GM12875 (cell line): Measurements from ENCODE around the gene RSRC2.

ENCODE experiments used
- H3K4me3 ChIP-seq: one replicate; pipeline ENCODE4 v1.5.1; 2011; ENCODE audit warnings: low read depth, low read length, control low read depth
- CTCF ChIP-seq: IDR thresholded peaks from 2 replicates; pipeline ENCODE4 v1.5.1; 2011; ENCODE audit warnings: low read depth, mild to moderate bottlenecking, control low read depth, inconsistent platforms, low read length, moderate library complexity, borderline replicate concordance; ENCODE audit not compliant: insufficient read depth

RSRC2 gene

GRCh38 chr12:122460641-122461040 is 66.1 kb downstream of the RSRC2 start:
- H3K4me3 ChIP-seq = no peak overlapping the region
- no peak for TF ChIP-seq CTCF

DNA sequence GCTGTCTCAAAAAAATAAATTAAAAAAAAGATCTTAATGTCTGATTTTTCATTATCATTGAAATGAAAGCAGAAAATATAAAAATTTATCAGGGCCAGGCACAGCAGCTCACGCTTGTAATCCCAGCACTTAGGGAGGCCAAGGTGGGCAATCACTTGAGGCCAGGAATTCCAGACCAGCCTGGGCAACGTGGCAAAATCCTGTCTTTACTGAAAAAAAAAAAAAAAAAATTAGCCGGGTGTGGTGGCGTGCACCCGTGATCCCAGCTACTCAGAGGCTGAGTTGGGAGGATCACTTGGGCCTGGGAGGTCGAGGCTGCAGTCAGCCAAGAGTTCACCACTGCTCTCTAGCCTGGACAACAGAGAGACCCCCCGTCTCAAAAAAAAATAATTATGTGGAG is 66.7 kb downstream of the RSRC2 start:
- TF ChIP-seq CTCF = no peak
- H3K4me3 ChIP-seq = no peak overlapping the region

- no peak for TF ChIP-seq CTCF
- H3K4me3 ChIP-seq = no peak overlapping the region
Measured at GRCh38 chr12:122459211-122459610, 67.5 kb downstream of the RSRC2 start.

GRCh38 chr12:122458105-122459035 is 68.4 kb downstream of the RSRC2 start:
- no peak overlapping the region for H3K4me3 ChIP-seq
- TF ChIP-seq CTCF = no peak

GRCh38 chr12:122457627-122458026 is 69.1 kb downstream of the RSRC2 start:
- no peak for TF ChIP-seq CTCF
- H3K4me3 ChIP-seq = no peak overlapping the region

- TF ChIP-seq CTCF = no peak
Measured at GRCh38 chr12:122454739-122455138, 72.0 kb downstream of the RSRC2 start.

DNA sequence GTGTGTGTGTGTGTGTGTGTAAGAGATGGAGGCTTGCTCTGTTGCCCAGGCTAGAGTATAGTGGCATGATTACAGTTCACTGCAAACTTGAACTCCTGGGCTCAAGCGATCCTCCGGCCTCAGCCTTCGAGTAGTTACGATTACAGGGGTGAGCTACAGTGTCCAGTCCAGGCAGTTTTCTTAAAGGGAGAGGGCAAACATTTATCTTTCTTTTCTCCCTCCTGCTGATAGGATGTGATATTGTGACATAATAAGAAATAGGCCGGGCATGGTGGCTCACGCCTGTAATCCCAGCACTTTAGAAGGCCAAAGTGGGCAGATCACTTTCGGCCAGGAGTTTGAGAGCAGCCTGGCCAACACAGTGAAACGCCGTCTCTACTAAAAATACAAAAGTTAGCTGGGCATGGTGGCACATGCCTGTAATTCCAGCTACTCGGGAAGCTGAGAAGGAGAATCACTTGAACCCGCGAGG is 72.5 kb downstream of the RSRC2 start:
- no peak overlapping the region for H3K4me3 ChIP-seq
- no peak for TF ChIP-seq CTCF

More at GRCh38 chr12:122454739-122455138, 72.0 kb downstream of the RSRC2 start:
- H3K4me3 ChIP-seq = no peak overlapping the region
